T-helper 2 cell (primary cell): ENCODE data around the gene F2RL2.

Source experiments
- DNase-seq, 5 experiments: peaks; one replicate each; pipeline versions ENCODE4 v3.0.0 to v3.0.0-alpha.2; 2012 to 2022
- total RNA-seq, 2 donors: gene quantifications; one replicate each; lab custom pipeline; 2026; lab: John Stamatoyannopoulos, UW

Gene F2RL2
- total RNA-seq: 0 reads per million in 2 donors

- no peak for DNase-seq
These were observed at the start of gene F2RL2 for GRCh38 chr5:76622973-76623596. TSS of gene F2RL2 (minus strand) at chr5:76623403. CDS start at chr5:76623230, 173 bp downstream.

DNA sequence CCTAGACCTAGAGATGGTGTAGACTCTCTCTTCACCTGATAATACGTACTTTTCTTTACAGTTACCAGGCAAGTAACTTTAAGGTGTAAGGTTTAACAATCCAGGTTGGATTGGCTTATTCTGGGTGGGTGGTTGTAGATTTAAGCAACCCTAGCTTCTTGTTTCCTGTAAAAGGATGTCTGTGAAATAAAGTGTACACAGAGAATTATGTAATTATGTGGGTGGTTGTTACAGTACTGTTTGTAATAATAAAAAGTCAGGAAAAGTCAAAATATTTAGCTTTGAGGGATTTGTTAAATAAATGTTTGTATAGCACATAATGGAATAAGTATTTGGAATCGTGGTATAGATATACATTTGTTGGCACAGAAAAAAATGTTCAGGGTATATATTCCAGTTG, 49.0 kb upstream of the F2RL2 start:
- DNase-seq: no peak

GRCh38 chr5:76670508-76670907, 47.3 kb upstream of the F2RL2 start:
- no peak for DNase-seq

DNA sequence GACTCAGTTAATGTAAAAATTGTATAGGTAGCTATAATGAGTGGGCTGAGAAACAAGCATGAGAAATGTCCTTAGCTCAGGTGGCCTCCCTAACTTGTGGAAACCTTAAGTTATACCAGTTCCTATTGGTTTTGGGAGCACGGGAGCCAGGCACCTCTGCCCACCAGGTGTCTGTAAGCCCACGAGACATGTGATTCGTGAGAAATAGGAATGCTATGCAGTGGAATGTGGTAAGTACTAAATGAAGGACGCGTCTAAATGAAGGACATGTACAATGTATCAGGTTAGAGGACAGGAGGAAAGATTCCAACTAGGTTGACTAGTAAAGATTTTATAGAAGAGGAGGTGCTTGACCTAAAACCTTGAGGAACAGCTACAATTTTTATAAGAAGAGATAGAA, 46.0 kb upstream of the F2RL2 start:
- no peak for DNase-seq

DNA sequence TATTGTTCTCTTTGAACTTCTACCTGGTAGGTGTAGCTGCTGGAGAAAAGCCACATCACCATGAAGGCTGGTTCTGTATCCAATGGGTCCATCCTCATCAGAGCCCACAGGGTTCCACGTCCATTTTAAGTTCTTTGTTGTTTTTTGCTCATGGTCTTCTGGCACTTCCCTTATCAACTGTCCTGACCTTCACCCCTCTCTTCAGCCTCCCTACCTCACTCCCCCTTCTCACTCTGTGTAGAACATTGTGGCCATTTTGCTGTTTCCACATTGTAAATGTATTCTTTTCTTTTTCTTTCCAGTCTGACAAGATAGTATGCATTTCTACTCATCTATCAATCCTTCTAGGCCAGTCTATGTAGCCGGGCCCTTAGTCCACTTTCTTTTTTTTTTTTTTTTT, 44.3 kb upstream of the F2RL2 start:
- no peak for DNase-seq

DNA sequence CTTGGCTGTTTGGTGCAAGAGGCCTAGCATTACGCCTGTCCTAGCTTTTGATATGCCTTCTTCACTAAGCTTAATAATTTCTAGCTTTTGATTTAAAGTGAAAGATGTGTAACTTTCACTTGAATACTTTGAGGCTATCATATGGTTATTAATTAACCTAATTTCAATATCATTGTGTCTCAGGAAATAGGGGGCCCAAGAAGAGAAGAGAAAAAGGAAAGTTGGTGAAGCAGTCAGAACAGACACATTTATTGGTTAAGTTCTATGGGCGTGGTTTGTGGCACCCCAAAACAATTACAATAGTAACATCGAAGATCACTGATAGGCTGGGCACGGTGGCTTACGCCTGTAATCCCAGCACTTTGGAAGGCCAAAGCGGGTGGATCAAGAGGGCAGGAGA, 40.9 kb upstream of the F2RL2 start:
- DNase-seq: no peak

GRCh38 chr5:76663573-76663972, 40.4 kb upstream of the F2RL2 start:
- no peak for DNase-seq

DNA sequence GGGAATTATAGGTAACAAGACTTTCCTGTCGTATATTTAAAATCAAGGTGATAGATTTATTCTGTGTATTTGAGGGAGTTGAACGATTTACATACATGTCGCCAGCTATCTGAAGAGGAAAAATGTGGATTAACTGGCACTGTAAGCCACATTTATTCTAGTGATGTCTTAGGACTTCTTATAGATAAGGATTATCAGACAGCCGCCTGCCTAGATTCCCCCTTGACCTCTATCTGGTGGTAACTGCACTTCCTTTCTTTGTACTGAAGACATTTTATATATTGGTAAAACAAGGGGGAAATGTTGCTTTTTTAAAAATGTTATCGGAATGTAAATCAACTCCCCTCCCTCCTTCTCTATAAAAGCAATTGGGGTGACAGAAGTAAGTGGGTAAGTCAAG, 39.3 kb upstream of the F2RL2 start:
- no peak for DNase-seq

- no peak for DNase-seq
These were observed 37.2 kb upstream of the F2RL2 start for GRCh38 chr5:76660360-76660759.

DNA sequence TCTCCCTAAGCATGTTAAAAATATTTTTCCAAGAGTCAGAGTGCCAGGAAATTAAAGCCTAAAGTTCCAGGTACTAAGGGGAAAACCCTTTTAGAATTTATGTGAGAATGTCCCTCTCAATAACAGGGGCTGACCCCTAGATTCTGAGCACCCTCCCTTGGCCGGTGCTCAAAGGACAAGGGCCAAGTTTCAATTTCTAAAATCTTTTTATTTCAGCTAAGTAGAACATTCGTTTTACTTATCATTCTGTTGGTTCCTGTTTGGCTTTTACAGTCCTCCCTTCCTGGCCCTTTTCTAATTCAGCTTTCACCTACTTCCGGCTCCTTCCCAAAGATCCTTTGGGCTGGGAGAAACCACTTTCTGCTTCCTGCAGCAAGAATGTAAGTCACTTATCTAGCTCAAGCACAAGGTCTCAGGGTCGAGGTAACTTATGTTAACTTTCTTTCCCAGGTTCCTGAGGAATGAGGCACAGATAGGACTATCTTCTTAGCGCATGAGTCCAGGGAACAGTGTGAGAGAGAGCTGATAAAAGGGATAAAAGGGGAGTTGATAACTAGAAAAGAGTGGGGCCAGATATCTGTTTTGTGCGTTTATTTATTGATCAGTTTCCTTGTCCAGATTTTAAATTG, 34.6 kb upstream of the F2RL2 start:
- DNase-seq: no peak

GRCh38 chr5:76657091-76657490, 33.9 kb upstream of the F2RL2 start:
- no peak for DNase-seq

GRCh38 chr5:76652809-76653414, 29.7 kb upstream of the F2RL2 start:
- peak in 1 of 5 experiments; percentile 48 for DNase-seq

DNA sequence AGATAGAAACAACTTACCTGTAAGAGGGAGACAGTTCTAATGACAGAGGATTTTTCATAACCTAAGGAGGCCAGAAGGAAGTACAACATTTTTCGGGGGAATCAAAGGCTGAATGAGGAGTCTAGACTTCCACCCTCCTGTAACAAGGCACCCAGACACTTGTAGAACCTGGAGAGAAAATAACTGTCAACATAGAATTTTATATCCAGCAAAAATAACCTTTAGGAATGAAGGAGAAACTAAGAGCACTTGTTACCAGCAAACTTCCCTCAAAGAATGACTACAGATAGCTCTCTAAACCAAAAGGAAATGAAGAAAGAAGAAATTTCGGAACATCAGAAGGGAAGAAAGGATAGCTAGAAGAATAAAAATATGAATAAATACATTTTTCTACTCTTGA, 25.9 kb upstream of the F2RL2 start:
- no peak for DNase-seq

GRCh38 chr5:76643371-76643770, 20.2 kb upstream of the F2RL2 start:
- DNase-seq: no peak

DNA sequence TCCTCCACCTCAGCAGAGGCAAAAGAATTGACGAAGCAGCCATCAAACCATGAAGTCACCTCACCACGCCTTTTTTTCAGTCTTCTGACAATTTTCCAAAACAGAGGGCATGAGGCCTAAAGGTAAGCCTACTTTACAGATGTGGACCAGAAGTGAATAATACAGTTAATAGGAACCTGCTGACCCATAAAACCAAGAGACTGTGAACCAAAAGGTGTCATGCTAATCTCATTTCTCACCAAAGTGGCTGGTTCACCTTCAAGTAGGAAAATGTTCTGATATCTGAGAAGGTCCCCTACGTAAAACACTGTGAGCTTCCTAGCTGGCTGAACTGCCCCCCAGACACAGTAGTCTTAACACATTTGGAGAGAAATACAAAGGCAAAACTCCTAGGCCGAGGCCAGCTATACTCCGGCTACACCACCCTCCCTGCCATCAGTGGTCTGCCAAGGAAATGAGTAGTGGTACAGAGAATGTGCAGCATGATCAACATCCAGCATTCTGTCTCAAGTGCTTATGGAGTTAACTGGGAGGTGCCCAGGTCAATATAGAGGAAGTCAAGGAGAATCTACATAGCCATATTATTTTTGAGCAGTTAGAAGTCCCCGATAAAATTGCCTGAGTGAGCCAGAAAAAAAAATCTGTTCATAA, 19.3 kb upstream of the F2RL2 start:
- DNase-seq: no peak

- peak in 4 of 5 experiments; percentile 25 to 72 (median 36) for DNase-seq
These were observed 18.4 kb upstream of the F2RL2 start for GRCh38 chr5:76641514-76642120.

GRCh38 chr5:76638479-76638878, 15.3 kb upstream of the F2RL2 start:
- no peak for DNase-seq

GRCh38 chr5:76637490-76637889, 14.3 kb upstream of the F2RL2 start:
- DNase-seq: no peak

GRCh38 chr5:76634661-76635060, 11.5 kb upstream of the F2RL2 start:
- no peak for DNase-seq

GRCh38 chr5:76626738-76627137, 3.5 kb upstream of the F2RL2 start:
- DNase-seq: peak in 1 of 5 experiments; percentile 19

- no peak for DNase-seq
These were observed 2.0 kb upstream of the F2RL2 start for GRCh38 chr5:76625087-76625815.

DNA sequence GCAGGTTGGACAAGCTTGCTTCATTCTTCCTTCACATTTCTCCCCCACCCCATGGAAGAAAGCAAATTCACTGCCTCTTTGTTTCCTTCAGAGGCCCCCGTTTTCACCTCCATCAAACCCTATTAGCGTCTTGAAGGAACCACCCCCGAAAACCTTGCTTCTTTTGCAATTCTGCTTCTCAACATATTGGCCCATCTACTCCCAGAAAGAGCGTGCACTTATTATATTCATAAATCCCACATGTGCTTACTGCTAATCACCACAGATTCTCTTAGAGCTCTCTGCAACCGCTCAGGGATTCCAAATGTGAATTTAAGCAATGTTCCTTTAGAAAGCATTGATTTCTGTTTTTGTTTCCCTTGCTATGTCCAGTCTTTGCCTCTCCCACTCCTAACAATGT, 1.1 kb downstream of the F2RL2 start:
- no peak for DNase-seq

DNA sequence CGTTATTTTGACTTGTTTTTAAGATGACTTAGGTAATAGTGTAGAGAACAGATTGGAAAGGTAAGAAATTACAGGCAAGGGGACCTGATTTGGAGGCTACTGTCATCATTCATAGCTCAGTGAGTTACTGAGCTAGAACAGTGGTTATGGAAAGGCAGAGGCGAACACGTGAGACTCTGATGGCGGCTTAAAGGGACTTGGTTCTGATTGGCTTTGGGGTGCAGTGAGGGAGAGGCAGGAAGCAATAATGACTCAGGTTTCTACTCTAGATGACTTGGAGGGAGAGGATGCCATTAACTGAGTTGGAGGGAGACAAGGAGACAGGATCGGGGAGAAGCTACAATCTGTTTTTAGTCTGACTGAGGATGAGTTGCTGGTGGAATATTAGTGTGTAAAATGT, 3.0 kb downstream of the F2RL2 start:
- DNase-seq: peak in 1 of 5 experiments; percentile 25
